ENCODE measurements around the gene REG1B. TPM values are rescaled to one million over a fixed set of nuclear protein-coding genes. Genes with fewer than 3 reads are reported as not detected.
"Not testable (repeated sequence)": the region's sequence is repeated elsewhere in the genome, so short reads cannot be mapped to it uniquely, and the experiment has no call there.

The REG1B gene
- total RNA-seq, 1 donor from 2014 or later: not detected

DNA sequence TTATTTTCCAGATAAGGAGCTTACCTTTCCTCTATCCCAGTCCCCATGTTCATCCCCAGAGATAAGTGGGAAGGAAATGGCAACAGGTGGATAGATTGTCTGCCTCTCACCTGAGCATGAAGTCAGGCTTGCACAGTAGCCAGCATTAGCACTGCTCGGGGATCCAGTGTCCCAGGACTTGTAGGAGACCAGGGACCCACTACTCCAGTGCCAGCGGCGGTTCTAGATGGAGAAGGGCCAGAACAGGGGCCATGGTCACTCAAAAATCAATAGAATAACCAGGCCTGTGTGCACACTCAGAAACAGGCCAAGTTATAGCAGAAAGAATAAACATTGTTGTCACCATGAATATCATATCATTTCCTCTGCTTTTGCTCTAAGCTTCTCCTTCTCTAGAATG is 2.4 kb downstream of the REG1B start:
- DNase-seq (ENCODE audit: low spot score in 2 of 2) (no peak), FAIRE-seq (no peak)

DNA sequence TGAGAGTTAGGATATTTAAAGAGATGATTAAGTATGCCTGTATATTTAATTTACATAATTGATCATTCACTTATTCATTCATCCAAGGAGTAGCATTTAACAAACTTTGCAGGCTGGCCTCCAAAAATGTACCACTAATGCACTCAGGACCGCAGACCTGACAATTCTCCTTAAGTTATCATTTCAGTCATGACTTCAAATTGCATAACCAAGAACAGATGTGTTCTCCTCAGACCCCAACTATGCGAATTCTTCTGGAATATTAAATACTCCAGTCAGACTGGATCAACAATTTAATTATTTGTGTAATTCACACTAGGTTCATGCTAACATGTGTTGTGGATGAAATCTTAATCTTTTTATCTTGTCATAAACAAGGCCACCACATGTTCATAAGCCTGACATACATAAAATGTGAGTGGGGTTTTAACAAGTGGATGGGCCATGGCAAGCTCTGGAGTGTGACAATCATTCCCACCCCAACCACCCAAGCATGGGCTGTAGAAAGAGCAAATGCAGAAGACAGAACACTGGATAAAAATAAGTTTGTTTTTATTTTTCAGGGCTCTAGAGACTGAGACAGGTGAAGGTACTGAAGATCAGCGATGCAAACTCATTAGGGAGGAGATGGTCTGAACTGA is 3.2 kb downstream of the REG1B start:
- no peak for DNase-seq (ENCODE audit: low spot score in 2 of 2)
- FAIRE-seq: no peak

DNA sequence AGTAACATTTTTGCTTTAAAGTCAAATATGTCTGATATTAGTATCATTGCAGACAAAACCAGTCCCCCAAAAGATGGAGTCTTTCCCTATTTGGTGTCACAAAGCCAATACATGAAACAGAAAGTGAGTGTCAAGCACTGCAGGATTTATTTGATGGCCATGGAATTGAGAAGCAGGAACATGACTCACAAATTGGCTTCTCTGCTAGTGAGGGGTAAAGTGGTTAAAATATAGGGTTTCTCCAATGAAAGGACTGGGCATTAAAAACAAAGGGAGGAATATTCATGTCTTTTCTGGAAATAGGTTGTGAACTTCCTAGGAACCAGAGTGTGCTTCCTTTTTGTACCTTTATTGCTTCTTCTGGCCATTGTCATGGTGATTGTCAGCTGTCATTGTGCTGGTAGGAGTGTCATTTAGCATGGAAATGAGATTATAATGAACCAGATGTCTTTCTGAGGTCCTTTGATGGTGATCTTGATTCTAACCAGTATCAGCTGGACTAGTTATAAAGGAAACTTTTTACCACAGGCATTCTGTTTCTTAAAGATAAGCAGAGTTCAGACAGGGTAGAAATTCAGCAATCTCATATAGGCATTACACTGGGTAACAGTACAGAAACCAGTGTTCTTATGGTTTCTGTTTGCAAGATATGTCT is 4.1 kb downstream of the REG1B start:
- FAIRE-seq (no peak), DNase-seq (ENCODE audit: low spot score in 2 of 2) (no peak)

DNA sequence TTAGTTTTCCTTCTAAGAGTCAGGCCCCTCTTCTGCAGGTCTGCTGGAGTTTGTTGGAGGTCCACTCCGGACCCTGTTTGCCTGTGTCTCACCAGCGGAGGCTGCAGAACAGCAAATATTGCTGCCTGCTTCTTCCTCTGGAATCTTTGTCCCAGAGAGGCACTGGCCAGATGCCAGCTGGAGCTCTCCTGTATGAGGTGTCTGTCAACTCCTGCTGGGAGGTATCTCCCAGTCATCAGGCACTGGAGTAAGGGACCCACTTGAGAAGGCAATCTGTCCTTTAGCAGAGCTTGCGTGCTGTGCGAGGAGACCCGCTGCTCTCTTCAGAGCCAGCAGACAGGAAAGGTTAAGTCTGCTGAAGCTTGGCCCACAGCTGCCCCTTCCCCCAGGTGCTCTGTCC is 4.8 kb downstream of the REG1B start:
- FAIRE-seq (no peak), DNase-seq (ENCODE audit: low spot score in 2 of 2) (no peak)

DNA sequence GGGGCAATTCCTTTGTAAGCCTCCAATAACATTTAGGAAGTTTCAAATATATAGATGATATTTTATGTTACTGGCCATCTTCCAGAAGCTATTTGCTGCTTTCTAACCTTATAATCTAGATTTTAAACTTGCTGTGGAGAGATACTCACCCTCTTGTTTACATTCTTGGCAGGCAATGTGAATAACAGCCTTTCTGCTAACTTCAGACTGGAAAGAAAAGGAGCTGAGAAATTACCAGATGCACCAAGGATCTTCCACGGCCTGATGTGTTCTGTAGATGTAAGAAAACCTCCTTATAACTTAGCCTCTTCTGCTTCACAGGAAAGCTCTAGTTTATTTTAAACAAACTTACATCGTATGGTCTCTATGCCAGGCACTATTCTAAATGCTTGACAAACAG is 16.7 kb downstream of the REG1B start:
- DNase-seq (ENCODE audit: low spot score in 2 of 2): no peak
- no peak for FAIRE-seq

DNA sequence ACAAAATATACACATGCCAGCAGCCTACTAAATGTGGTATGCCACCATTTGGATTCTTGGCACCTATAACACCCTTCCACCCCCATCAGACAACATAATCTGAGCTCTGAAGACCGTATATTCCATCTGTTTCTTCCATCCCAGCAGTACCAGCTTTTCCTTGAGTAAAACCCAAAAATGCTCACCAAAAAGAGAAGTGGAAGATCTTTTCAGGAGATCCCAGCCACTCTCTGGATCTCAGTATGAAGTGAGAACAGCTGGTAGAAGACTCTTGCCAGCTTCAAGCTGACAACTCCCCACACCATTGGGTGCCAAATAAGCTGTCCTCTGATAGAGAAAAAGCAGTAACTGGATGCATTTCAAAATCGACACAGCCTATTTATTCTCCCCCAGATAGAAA is 22.6 kb downstream of the REG1B start:
- no peak for FAIRE-seq
- DNase-seq (ENCODE audit: low spot score in 2 of 2): no peak

DNA sequence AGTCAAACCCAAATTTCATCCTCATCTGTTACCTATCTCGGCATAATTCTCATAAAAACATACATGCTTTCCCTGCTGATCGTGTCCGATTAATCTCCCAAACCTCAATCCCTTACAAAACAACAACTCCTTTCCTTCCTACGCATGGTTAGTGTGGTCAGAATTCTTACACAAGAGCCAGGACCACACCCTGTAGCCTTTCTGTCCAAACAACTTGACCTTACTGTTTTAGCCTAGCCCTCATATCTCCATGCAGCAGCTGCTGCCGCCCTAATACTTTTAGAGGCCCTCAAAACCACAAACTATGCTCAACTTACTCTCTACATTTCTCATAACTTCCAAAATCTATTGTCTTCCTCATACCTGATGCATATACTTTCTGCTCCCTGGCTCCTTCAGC is 33.0 kb downstream of the REG1B start:
- DNase-seq (ENCODE audit: low spot score in 2 of 2); FAIRE-seq: not testable (repeated sequence)

DNA sequence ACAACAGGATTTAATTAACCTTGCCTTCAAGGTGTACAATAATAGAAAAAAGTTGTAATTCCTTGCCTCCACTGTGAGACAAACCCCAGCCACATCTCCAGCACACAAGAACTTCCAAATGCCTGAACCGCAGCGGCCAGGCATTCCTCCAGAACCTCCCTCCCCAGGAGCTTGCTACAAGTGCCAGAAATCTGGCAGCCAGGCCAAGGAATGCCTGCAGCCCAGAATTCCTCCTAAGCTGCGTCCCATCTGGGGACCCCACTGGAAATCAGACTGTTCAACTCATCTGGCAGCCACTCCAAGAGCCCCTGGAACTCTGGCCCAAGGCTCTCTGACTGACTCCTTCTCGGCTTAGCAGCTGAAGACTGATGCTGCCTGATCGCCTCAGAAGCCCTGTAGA is 34.3 kb downstream of the REG1B start:
- not testable (repeated sequence) for DNase-seq (ENCODE audit: low spot score in 2 of 2); FAIRE-seq

DNA sequence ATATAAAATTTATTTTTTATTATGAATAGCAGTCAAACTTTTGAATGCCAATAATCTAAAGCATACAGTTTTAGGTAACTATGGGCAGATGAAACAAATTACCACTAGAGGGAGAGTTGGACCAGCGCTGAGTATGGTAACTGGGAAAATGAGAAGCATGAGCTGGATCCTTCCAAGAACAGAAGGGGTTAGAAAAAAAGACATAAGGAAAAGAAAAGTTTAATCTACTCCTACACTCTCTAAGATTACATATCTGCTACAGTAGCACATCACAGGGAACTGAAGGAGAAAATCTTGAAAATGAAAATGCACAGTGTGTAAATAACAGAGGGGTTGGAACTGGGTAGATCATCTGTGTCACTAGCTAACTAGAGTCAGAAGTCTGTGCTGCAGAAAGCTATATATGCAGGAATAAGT is 46.8 kb downstream of the REG1B start:
- peak in 1 of 2 donors; percentile 13 for DNase-seq (ENCODE audit: low spot score in 2 of 2)
- no peak for FAIRE-seq

DNA sequence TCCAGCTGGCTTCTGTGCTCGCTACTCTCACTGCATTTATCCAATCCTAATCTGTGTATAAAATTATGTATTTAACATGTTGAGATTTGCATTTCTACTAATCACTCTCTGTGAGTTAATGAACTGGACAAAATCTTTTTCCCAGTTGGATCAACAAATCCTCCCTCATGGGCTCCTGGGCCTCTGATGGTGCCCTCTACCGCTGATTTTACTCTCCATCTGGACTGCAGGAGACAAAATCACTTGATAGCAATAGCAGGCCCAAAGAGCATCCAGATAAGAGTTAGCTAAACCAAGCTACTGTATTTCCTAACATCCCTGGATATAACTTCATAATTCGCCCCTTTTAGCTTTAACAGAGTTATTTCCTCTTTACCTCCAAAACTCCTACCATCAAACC is 47.8 kb downstream of the REG1B start:
- FAIRE-seq (no peak), DNase-seq (ENCODE audit: low spot score in 2 of 2) (no peak)

Other genes with a start within 250 kb of the REG1B start
- gene REG3G, start 62.3 kb downstream of the REG1B start, total RNA-seq: not detected
- not detected for gene REG1A, start 32.5 kb upstream of the REG1B start, total RNA-seq
- not detected for gene REG3A, start 71.8 kb upstream of the REG1B start, total RNA-seq

Measured in frontal cortex (tissue), 4 donors.